Measurements from ENCODE around the gene CR1. TPM values are rescaled to one million over a fixed set of nuclear protein-coding genes. Genes with fewer than 3 reads are reported as not detected.
A peak's percentile ranks its signal among the peaks of the same experiment; 100 is the strongest.
"Not testable (repeated sequence)": the region's sequence is repeated elsewhere in the genome, so short reads cannot be mapped to it uniquely, and the experiment has no call there.

Gene CR1
- total RNA-seq, 1 donor from 2014 or later, result not detected

- no peaks in the 10 kb centered on the region for H4K20me1 ChIP-seq (ENCODE audit: low read depth)
- Mint-ChIP-seq H3K4me1 (peaks cover 8% of the 10 kb centered on the region), H3K27ac (no peak overlapping the region), H3K36me3 (no peaks in the 10 kb centered on the region), H3K9me3 (no peaks in the 10 kb centered on the region), H3K27me3 (ENCODE audit: insufficient read depth, low read depth) (peaks cover 21% of the 10 kb centered on the region), H3K4me3 (no peak overlapping the region)
- H3K4me1 ChIP-seq, result no peaks in the 10 kb centered on the region
- DNase-seq (ENCODE audit: low spot score), result no peak
- no peaks in the 10 kb centered on the region for H3K79me2 ChIP-seq (ENCODE audit: low read depth)
- no peaks in the 10 kb centered on the region for H3F3A ChIP-seq (ENCODE audit: low read depth)
- H3K4me2 ChIP-seq, result no peak overlapping the region
- H3K9ac ChIP-seq, result no peak overlapping the region
- no peak overlapping the region for H3K27ac ChIP-seq
- H3K27me3 ChIP-seq, result peaks cover 61% of the 10 kb centered on the region
- TF ChIP-seq CTCF (IDR thresholded peaks at IDR 0.05) (no peak), EZH2phosphoT487 (IDR thresholded peaks at IDR 0.05) (no peak)
- no peak overlapping the region for H2AFZ ChIP-seq (replicated peaks)
- no peaks in the 10 kb centered on the region for H3K36me3 ChIP-seq
- H3K4me3 ChIP-seq, result no peak overlapping the region
- no peaks in the 10 kb centered on the region for H3K9me3 ChIP-seq (ENCODE audit: low read depth)
These were observed 1.8 kb upstream of the CR1 start for GRCh38 chr1:207494171-207494570.

DNA sequence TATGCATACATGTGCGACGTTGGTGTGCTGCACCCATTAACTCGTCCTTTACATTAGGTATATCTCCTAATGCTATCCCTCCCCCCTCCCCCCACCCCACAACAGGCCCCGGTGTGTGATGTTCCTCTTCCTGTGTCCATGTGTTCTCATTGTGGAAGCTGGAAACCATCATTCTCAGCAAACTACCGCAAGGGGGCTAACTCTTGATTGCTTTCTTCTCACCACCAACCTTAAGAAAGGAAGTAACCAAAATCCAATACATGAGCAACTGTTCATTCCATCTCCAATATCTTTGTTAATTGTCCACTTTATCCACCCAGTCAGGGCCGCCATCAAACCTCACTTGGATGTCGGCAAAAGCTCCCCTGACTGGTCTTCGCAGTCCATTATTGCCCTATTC lies 676 bp upstream of the CR1 start:
- H3K4me3 Mint-ChIP-seq, result peak overlapping the region; percentile 85
- H3K4me1 ChIP-seq; H3K9me3 ChIP-seq (ENCODE audit: low read depth); H3K9me3 Mint-ChIP-seq; H3K36me3 Mint-ChIP-seq; H2AFZ ChIP-seq (replicated peaks); H3K9ac ChIP-seq; H3K4me1 Mint-ChIP-seq; H3K27ac Mint-ChIP-seq; H3K36me3 ChIP-seq; H3K27ac ChIP-seq; DNase-seq (ENCODE audit: low spot score); H3K79me2 ChIP-seq (ENCODE audit: low read depth); H4K20me1 ChIP-seq (ENCODE audit: low read depth); H3F3A ChIP-seq (ENCODE audit: low read depth): not testable (repeated sequence)
- TF ChIP-seq CTCF (IDR thresholded peaks at IDR 0.05), result peak; percentile 7
- H3K4me3 ChIP-seq, result peak overlapping the region; percentile 70
- H3K27me3 Mint-ChIP-seq (ENCODE audit: insufficient read depth, low read depth), result peaks cover 21% of the 10 kb centered on the region
- H3K4me2 ChIP-seq, result peak overlapping the region; percentile 97
- H3K27me3 ChIP-seq, result peaks cover 69% of the 10 kb centered on the region

DNA sequence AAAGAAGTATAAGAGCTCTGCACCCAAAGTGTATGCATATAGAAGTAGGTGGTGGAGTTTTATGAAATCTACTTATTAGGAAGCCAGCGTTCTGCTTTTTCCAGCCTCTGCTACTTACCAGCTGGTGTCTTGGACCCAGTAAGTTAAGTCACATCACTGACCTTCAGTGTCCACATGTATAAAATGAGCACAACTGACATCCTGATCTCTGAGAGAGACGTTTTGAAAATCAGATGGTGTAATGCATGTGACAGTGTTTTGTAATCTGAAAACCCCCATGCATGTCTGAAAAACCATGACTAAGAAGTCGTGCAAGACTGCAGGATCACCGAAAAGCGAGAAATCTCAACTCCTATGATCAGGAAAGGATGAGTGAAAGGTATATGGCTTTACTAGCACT lies 2.0 kb downstream of the CR1 start:
- Histone ChIP-seq H3K27ac (no peak overlapping the region), H3K9me3 (ENCODE audit: low read depth) (no peaks in the 10 kb centered on the region), H3K4me2 (no peak overlapping the region), H3K79me2 (ENCODE audit: low read depth) (no peaks in the 10 kb centered on the region), H3K9ac (no peak overlapping the region), H3F3A (ENCODE audit: low read depth) (no peaks in the 10 kb centered on the region), H3K4me3 (no peak overlapping the region), H3K4me1 (no peaks in the 10 kb centered on the region), H3K36me3 (no peaks in the 10 kb centered on the region), H2AFZ (replicated peaks) (no peak overlapping the region), H4K20me1 (ENCODE audit: low read depth) (no peaks in the 10 kb centered on the region), H3K27me3 (peaks cover 96% of the 10 kb centered on the region)
- peaks cover 8% of the 10 kb centered on the region for H3K4me1 Mint-ChIP-seq
- no peak for TF ChIP-seq EZH2phosphoT487 (IDR thresholded peaks at IDR 0.05)
- TF ChIP-seq EZH2 (IDR thresholded peaks at IDR 0.05), result no peak
- no peak for TF ChIP-seq CTCF (IDR thresholded peaks at IDR 0.05)
- peaks cover 21% of the 10 kb centered on the region for H3K27me3 Mint-ChIP-seq (ENCODE audit: insufficient read depth, low read depth)
- no peak overlapping the region for H3K27ac Mint-ChIP-seq
- H3K4me3 Mint-ChIP-seq, result no peak overlapping the region
- no peaks in the 10 kb centered on the region for H3K36me3 Mint-ChIP-seq
- DNase-seq (ENCODE audit: low spot score), result no peak
- no peaks in the 10 kb centered on the region for H3K9me3 Mint-ChIP-seq

DNA sequence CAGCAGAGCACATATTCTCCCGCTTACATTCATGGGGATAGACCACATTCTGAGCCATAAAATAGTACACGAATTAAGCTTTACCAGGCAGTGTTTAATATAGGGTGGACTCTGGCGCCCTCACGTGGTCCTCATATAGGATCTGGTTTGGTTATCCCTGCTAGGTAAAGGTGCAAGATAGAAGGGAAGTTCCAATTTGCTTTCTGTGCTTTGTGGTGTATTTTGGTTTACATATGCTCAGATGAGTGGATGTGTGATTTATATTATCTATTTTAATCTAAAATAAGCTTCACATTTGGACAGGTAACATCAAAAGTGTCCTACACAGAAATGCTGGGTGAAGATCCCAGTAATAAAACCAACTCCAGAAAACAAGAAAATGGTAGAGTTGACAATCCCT lies 3.6 kb downstream of the CR1 start:
- H3K4me1 Mint-ChIP-seq, result peaks cover 8% of the 10 kb centered on the region
- H3K4me3 Mint-ChIP-seq, result no peak overlapping the region
- Histone ChIP-seq H4K20me1 (ENCODE audit: low read depth) (no peaks in the 10 kb centered on the region), H3K4me3 (no peak overlapping the region), H3K27me3 (peaks cover 90% of the 10 kb centered on the region), H3K9ac (no peak overlapping the region), H3K4me2 (no peak overlapping the region), H3F3A (ENCODE audit: low read depth) (no peaks in the 10 kb centered on the region), H2AFZ (replicated peaks) (no peak overlapping the region), H3K4me1 (no peaks in the 10 kb centered on the region), H3K9me3 (ENCODE audit: low read depth) (no peaks in the 10 kb centered on the region), H3K27ac (no peak overlapping the region), H3K36me3 (no peaks in the 10 kb centered on the region), H3K79me2 (ENCODE audit: low read depth) (no peaks in the 10 kb centered on the region)
- TF ChIP-seq CTCF (IDR thresholded peaks at IDR 0.05), result peak; percentile 87
- TF ChIP-seq EZH2phosphoT487 (IDR thresholded peaks at IDR 0.05), result no peak
- H3K27ac Mint-ChIP-seq, result no peak overlapping the region
- peaks cover 21% of the 10 kb centered on the region for H3K27me3 Mint-ChIP-seq (ENCODE audit: insufficient read depth, low read depth)
- peak; percentile 77 for DNase-seq (ENCODE audit: low spot score)
- no peaks in the 10 kb centered on the region for H3K9me3 Mint-ChIP-seq
- H3K36me3 Mint-ChIP-seq, result no peaks in the 10 kb centered on the region

All from neural progenitor cell (in vitro differentiated cells).